ENCODE measurements around the gene ZNF773.
A peak's percentile ranks its signal among the peaks of the same experiment; 100 is the strongest.
"Not testable (repeated sequence)": the region's sequence is repeated elsewhere in the genome, so short reads cannot be mapped to it uniquely, and the experiment has no call there.

Gene ZNF773

GRCh38 chr19:57515255-57515654 is 15.5 kb downstream of the ZNF773 start:
- no peak overlapping the region for H3K27ac Mint-ChIP-seq
- H3K4me1 Mint-ChIP-seq (ENCODE audit: low read depth), result no peaks in the 10 kb centered on the region
- no peak overlapping the region for H3K4me3 Mint-ChIP-seq
- no peaks in the 10 kb centered on the region for H3K27me3 Mint-ChIP-seq (ENCODE audit: low read depth)
- DNase-seq (ENCODE audit: low spot score), result no peak
- peaks cover 24% of the 10 kb centered on the region for H3K36me3 Mint-ChIP-seq (ENCODE audit: low read depth)
- peaks cover 56% of the 10 kb centered on the region for H3K9me3 Mint-ChIP-seq

- not testable (repeated sequence) for DNase-seq (ENCODE audit: low spot score); H3K27ac Mint-ChIP-seq; H3K4me1 Mint-ChIP-seq (ENCODE audit: low read depth); H3K4me3 Mint-ChIP-seq; H3K27me3 Mint-ChIP-seq (ENCODE audit: low read depth)
- H3K9me3 Mint-ChIP-seq, result peaks cover 54% of the 10 kb centered on the region
- peaks cover 20% of the 10 kb centered on the region for H3K36me3 Mint-ChIP-seq (ENCODE audit: low read depth)
These were observed 18.3 kb downstream of the ZNF773 start for GRCh38 chr19:57518021-57518420.

- Mint-ChIP-seq H3K9me3 (peaks cover 65% of the 10 kb centered on the region), H3K27ac (peak within 1 kb of the TSS; percentile 82), H3K27me3 (ENCODE audit: low read depth) (no peaks in the 10 kb centered on the region), H3K4me1 (ENCODE audit: low read depth) (peaks cover 13% of the 10 kb centered on the region), H3K4me3 (peak within 1 kb of the TSS; percentile 93), H3K36me3 (ENCODE audit: low read depth) (peaks cover 38% of the 10 kb centered on the region)
- DNase-seq (ENCODE audit: low spot score), result peak; percentile 85
These were observed 27.6 kb downstream of the ZNF773 start, which contains the start of gene ZNF549 for GRCh38 chr19:57527136-57527881. Gene ZNF549, plus strand, starts transcription at chr19:57527356. Its CDS starts 218 bp downstream, at chr19:57527574.

GRCh38 chr19:57537953-57538547 is 38.3 kb downstream of the ZNF773 start:
- H3K27ac Mint-ChIP-seq, result no peak overlapping the region
- H3K27me3 Mint-ChIP-seq (ENCODE audit: low read depth), result no peaks in the 10 kb centered on the region
- peaks cover 91% of the 10 kb centered on the region for H3K9me3 Mint-ChIP-seq
- H3K4me3 Mint-ChIP-seq, result no peak overlapping the region
- H3K4me1 Mint-ChIP-seq (ENCODE audit: low read depth), result no peaks in the 10 kb centered on the region
- peaks cover 91% of the 10 kb centered on the region for H3K36me3 Mint-ChIP-seq (ENCODE audit: low read depth)
- DNase-seq (ENCODE audit: low spot score), result no peak

- Mint-ChIP-seq H3K4me3 (no peak overlapping the region), H3K4me1 (ENCODE audit: low read depth) (no peaks in the 10 kb centered on the region), H3K9me3 (peaks cover 79% of the 10 kb centered on the region), H3K27me3 (ENCODE audit: low read depth) (no peaks in the 10 kb centered on the region), H3K27ac (no peak overlapping the region), H3K36me3 (ENCODE audit: low read depth) (peaks cover 94% of the 10 kb centered on the region)
- no peak for DNase-seq (ENCODE audit: low spot score)
These were observed 46.8 kb downstream of the ZNF773 start for GRCh38 chr19:57546513-57546912.

- no peak for DNase-seq (ENCODE audit: low spot score)
- Mint-ChIP-seq H3K9me3 (peaks cover 64% of the 10 kb centered on the region), H3K4me1 (ENCODE audit: low read depth) (no peaks in the 10 kb centered on the region), H3K4me3 (no peak overlapping the region), H3K36me3 (ENCODE audit: low read depth) (peaks cover 98% of the 10 kb centered on the region), H3K27me3 (ENCODE audit: low read depth) (no peaks in the 10 kb centered on the region), H3K27ac (no peak overlapping the region)
These were observed 52.7 kb downstream of the ZNF773 start for GRCh38 chr19:57552432-57552831.

- peaks cover 47% of the 10 kb centered on the region for H3K9me3 Mint-ChIP-seq
- H3K4me3 Mint-ChIP-seq, result peak overlapping the region; percentile 94
- H3K27me3 Mint-ChIP-seq (ENCODE audit: low read depth), result no peaks in the 10 kb centered on the region
- peaks cover 62% of the 10 kb centered on the region for H3K36me3 Mint-ChIP-seq (ENCODE audit: low read depth)
- DNase-seq (ENCODE audit: low spot score), result no peak
- no peak overlapping the region for H3K27ac Mint-ChIP-seq
- peaks cover 19% of the 10 kb centered on the region for H3K4me1 Mint-ChIP-seq (ENCODE audit: low read depth)
These were observed 57.9 kb downstream of the ZNF773 start for GRCh38 chr19:57557659-57558058.
